ENCODE measurements around the gene ENAH.
"Not testable (repeated sequence)": the region's sequence is repeated elsewhere in the genome, so short reads cannot be mapped to it uniquely, and the experiment has no call there.

Gene ENAH

GRCh38 chr1:225650179-225650578 is 2.7 kb downstream of the ENAH start:
- DNase-seq (ENCODE audit: low read depth in 2 of 2, low spot score in 1 of 2) = no peak

- no peak for DNase-seq (ENCODE audit: low read depth in 2 of 2, low spot score in 1 of 2)
Observed at GRCh38 chr1:225645194-225645895, 7.6 kb downstream of the ENAH start.

- DNase-seq (ENCODE audit: low read depth in 2 of 2, low spot score in 1 of 2) = no peak
Observed at GRCh38 chr1:225644666-225645065, 8.3 kb downstream of the ENAH start.

- no peak for DNase-seq (ENCODE audit: low read depth in 2 of 2, low spot score in 1 of 2)
Observed at GRCh38 chr1:225642177-225642576, 10.7 kb downstream of the ENAH start.

GRCh38 chr1:225638853-225639252 is 14.1 kb downstream of the ENAH start:
- DNase-seq (ENCODE audit: low read depth in 2 of 2, low spot score in 1 of 2) = no peak

GRCh38 chr1:225637651-225638199 is 15.2 kb downstream of the ENAH start:
- no peak for DNase-seq (ENCODE audit: low read depth in 2 of 2, low spot score in 1 of 2)

- DNase-seq (ENCODE audit: low read depth in 2 of 2, low spot score in 1 of 2) = not testable (repeated sequence)
Observed at GRCh38 chr1:225636992-225637391, 15.9 kb downstream of the ENAH start.

GRCh38 chr1:225635649-225636048 is 17.3 kb downstream of the ENAH start:
- no peak for DNase-seq (ENCODE audit: low read depth in 2 of 2, low spot score in 1 of 2)

GRCh38 chr1:225632836-225633235 is 20.1 kb downstream of the ENAH start:
- DNase-seq (ENCODE audit: low read depth in 2 of 2, low spot score in 1 of 2) = not testable (repeated sequence)

- no peak for DNase-seq (ENCODE audit: low read depth in 2 of 2, low spot score in 1 of 2)
Observed at GRCh38 chr1:225631021-225631663, 21.8 kb downstream of the ENAH start.

GRCh38 chr1:225629483-225629882 is 23.4 kb downstream of the ENAH start:
- DNase-seq (ENCODE audit: low read depth in 2 of 2, low spot score in 1 of 2) = no peak

- not testable (repeated sequence) for DNase-seq (ENCODE audit: low read depth in 2 of 2, low spot score in 1 of 2)
Observed at GRCh38 chr1:225628794-225629193, 24.1 kb downstream of the ENAH start.

GRCh38 chr1:225627304-225627947 is 25.5 kb downstream of the ENAH start:
- no peak for DNase-seq (ENCODE audit: low read depth in 2 of 2, low spot score in 1 of 2)

- no peak for DNase-seq (ENCODE audit: low read depth in 2 of 2, low spot score in 1 of 2)
Observed at GRCh38 chr1:225626698-225627097, 26.2 kb downstream of the ENAH start.

- DNase-seq (ENCODE audit: low read depth in 2 of 2, low spot score in 1 of 2) = no peak
Observed at GRCh38 chr1:225617956-225618355, 35.0 kb downstream of the ENAH start.

GRCh38 chr1:225617479-225617878 is 35.4 kb downstream of the ENAH start:
- no peak for DNase-seq (ENCODE audit: low read depth in 2 of 2, low spot score in 1 of 2)

- DNase-seq (ENCODE audit: low read depth in 2 of 2, low spot score in 1 of 2) = not testable (repeated sequence)
Observed at GRCh38 chr1:225615403-225615790, 37.5 kb downstream of the ENAH start.

- no peak for DNase-seq (ENCODE audit: low read depth in 2 of 2, low spot score in 1 of 2)
Observed at GRCh38 chr1:225613006-225613405, 39.9 kb downstream of the ENAH start.

- DNase-seq (ENCODE audit: low read depth in 2 of 2, low spot score in 1 of 2) = no peak
Observed at GRCh38 chr1:225612287-225612686, 40.6 kb downstream of the ENAH start.

GRCh38 chr1:225611537-225612223 is 41.2 kb downstream of the ENAH start:
- no peak for DNase-seq (ENCODE audit: low read depth in 2 of 2, low spot score in 1 of 2)

- no peak for DNase-seq (ENCODE audit: low read depth in 2 of 2, low spot score in 1 of 2)
Observed at GRCh38 chr1:225610539-225610938, 42.4 kb downstream of the ENAH start.
